HEK293 (cell line): ENCODE results near the gene TSPAN1.

Experiments
- CTCF ChIA-PET: fragments of 350-600 bp; formaldehyde crosslinking; extraction: SDS; loops from one replicate; lab custom pipeline; 2021; ENCODE audit warnings: antibody characterized with exemption; lab: Yijun Ruan, JAX
- POLR2A ChIA-PET: fragments of 300-600 bp; formaldehyde crosslinking; extraction: SDS; loops from one replicate; lab custom pipeline; 2020; ENCODE audit warnings: antibody characterized with exemption, inconsistent platforms; lab: Yijun Ruan, JAX
- H3K27ac ChIP-seq: fragments of 200-500 bp; sonication (Bioruptor generic); 2 replicates; pipeline ENCODE4 v1.5.1; 2014; ENCODE audit warnings: low read depth, low read length, control low read depth, inconsistent platforms; ENCODE audit errors: extremely low read depth
- H3K36me3 ChIP-seq, 2 experiments: fragments of 200-500 bp in 1 of 2; sonication (Bioruptor generic) in 1 of 2; 1 replicate in 1 of 2; 2 replicates in 1 of 2; pipeline ENCODE4 v1.5.1; 2014 to 2017; ENCODE audit warnings: inconsistent platforms in 2 of 2, low read length in 2 of 2; ENCODE audit not compliant: control insufficient read depth in 2 of 2, insufficient read depth in 1 of 2
- H3K4me1 ChIP-seq: fragments of 200-500 bp; sonication (Bioruptor generic); 2 replicates; pipeline ENCODE4 v1.5.1; 2014; ENCODE audit warnings: mild to moderate bottlenecking, low read length, inconsistent platforms; ENCODE audit not compliant: control insufficient read depth, insufficient read depth
- H3K4me3 ChIP-seq: 2 replicates; pipeline ENCODE4 v1.5.1; 2011; ENCODE audit warnings: low read depth, mild to moderate bottlenecking, control low read depth, low read length, moderate library complexity
- H3K9me3 ChIP-seq: fragments of 200-500 bp; sonication (Bioruptor generic); 2 replicates; pipeline ENCODE4 v1.5.1; 2014; ENCODE audit warnings: low read depth, low read length, inconsistent platforms; ENCODE audit not compliant: control insufficient read depth, insufficient read depth
- AEBP2 ChIP-seq: fragments of 450-650 bp; formaldehyde crosslinking; IDR thresholded peaks from 2 replicates; pipeline ENCODE4 v1.5.1; 2016; ENCODE audit warnings: missing biosample characterization, missing genetic modification characterization, borderline replicate concordance
- ATF2 ChIP-seq: fragments of 450-650 bp; formaldehyde crosslinking; IDR thresholded peaks from 2 replicates; pipeline ENCODE4 v1.5.1; 2016; ENCODE audit warnings: missing biosample characterization, missing genetic modification characterization, low read depth
- INSM2 ChIP-seq: fragments of 450-650 bp; formaldehyde crosslinking; IDR thresholded peaks from 2 replicates; pipeline ENCODE4 v1.5.1; 2016; ENCODE audit warnings: missing biosample characterization, missing genetic modification characterization
- KLF10 ChIP-seq: fragments of 450-650 bp; IDR thresholded peaks from 2 replicates; pipeline ENCODE4 v1.5.1; 2018; ENCODE audit warnings: missing biosample characterization, mild to moderate bottlenecking, missing genetic modification characterization
- ZIC2 ChIP-seq: fragments of 450-650 bp; formaldehyde crosslinking; IDR thresholded peaks from 2 replicates; pipeline ENCODE4 v1.5.1; 2016; ENCODE audit warnings: missing biosample characterization, missing genetic modification characterization
- ZNF148 ChIP-seq: fragments of 450-650 bp; formaldehyde crosslinking; IDR thresholded peaks from 2 replicates; pipeline ENCODE4 v1.5.0; 2017; ENCODE audit warnings: missing biosample characterization, missing genetic modification characterization, borderline replicate concordance
- ZNF211 ChIP-seq: fragments of 450-650 bp; formaldehyde crosslinking; IDR thresholded peaks from 2 replicates; pipeline ENCODE4 v1.5.1; 2016; ENCODE audit warnings: low read depth, missing biosample characterization, missing genetic modification characterization
- ZNF366 ChIP-seq: fragments of 450-650 bp; formaldehyde crosslinking; conservative IDR thresholded peaks from 2 replicates; pipeline ENCODE4 v1.5.1; 2016; ENCODE audit warnings: missing biosample characterization, missing genetic modification characterization
- ZNF600 ChIP-seq: fragments of 450-650 bp; formaldehyde crosslinking; IDR thresholded peaks from 2 replicates; pipeline ENCODE4 v1.5.1; 2016; ENCODE audit warnings: missing biosample characterization, missing genetic modification characterization
- ZNF776 ChIP-seq: fragments of 450-650 bp; formaldehyde crosslinking; IDR thresholded peaks from 2 replicates; pipeline ENCODE4 v1.5.0; 2017; ENCODE audit warnings: missing biosample characterization, missing genetic modification characterization, borderline replicate concordance
- ZNF792 ChIP-seq: fragments of 450-650 bp; formaldehyde crosslinking; IDR thresholded peaks from 2 replicates; pipeline ENCODE4 v1.5.1; 2016; ENCODE audit warnings: missing biosample characterization, missing genetic modification characterization
- TF ChIP-seq, protein P1 (sequence below): fragments of 450-650 bp; formaldehyde crosslinking; IDR thresholded peaks from 2 replicates; pipeline ENCODE4 v1.5.1; 2016; ENCODE audit warnings: missing biosample characterization, missing genetic modification characterization
- TF ChIP-seq, protein P2 (sequence below): fragments of 450-650 bp; formaldehyde crosslinking; IDR thresholded peaks from 2 replicates; pipeline ENCODE4 v1.5.1; 2017; ENCODE audit warnings: missing biosample characterization, missing genetic modification characterization

The TSPAN1 gene

GRCh38 chr1:46186076-46186475 lies 11.2 kb downstream of the TSPAN1 start (continued):
- TF ChIP-seq ZNF148 (tag by site-specific recombination) = no peak
- no peak for TF ChIP-seq ZNF366 (tag by site-specific recombination)
- TF ChIP-seq ZNF776 (tag by site-specific recombination) = no peak
- TF ChIP-seq ZNF600 (tag by site-specific recombination) = no peak
- TF ChIP-seq, protein P1, sequence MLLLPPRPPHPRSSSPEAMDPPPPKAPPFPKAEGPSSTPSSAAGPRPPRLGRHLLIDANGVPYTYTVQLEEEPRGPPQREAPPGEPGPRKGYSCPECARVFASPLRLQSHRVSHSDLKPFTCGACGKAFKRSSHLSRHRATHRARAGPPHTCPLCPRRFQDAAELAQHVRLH = no peak
- TF ChIP-seq INSM2 = no peak
- no peak for TF ChIP-seq KLF10
- TF ChIP-seq ZIC2 (tag by site-specific recombination) = no peak
- no peak for TF ChIP-seq ATF2 (tag by site-specific recombination)

DNA sequence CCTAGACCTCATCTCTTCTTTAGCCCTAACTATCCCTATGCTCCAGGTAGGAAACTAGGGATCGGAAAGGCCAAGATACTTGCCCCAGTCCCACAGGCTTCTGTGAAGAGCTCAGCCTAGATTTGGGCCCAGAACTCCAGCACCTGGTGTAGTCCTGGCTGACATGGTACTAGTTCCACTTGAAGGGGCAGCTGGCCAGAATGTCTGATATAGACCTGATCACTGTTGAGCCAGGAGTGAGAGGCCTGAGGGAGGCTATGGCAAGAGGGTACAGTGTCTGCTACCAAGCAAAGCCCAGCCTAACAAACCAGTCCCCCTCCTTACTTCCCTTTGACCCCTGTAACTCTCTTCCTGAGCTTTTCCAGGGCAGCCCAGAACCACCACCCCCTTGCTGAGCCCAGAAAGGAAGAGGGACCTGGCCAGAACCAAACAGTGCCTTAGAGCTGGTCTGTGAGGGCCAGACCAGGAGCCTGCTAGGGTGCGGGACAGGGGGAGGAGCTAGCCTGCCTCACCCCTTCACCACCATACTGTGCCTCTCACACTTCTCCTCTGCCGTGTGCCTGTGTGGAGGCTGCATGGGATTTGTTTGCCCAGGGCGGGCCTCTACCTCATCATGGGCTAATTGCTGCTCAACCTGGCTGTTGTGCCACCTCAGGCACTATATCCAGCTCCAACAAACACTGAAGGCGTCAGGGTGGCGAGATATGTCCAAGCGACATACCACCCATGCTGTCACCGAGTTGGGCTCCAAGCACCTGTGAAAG lies 12.4 kb downstream of the TSPAN1 start:
- TF ChIP-seq ZNF600 (tag by site-specific recombination) = peak; percentile 53; the same call in 1 of the 2 replicates
- no peak for TF ChIP-seq AEBP2 (tag by site-specific recombination)
- no peak for TF ChIP-seq ZNF792 (tag by site-specific recombination)
- TF ChIP-seq, protein P2, sequence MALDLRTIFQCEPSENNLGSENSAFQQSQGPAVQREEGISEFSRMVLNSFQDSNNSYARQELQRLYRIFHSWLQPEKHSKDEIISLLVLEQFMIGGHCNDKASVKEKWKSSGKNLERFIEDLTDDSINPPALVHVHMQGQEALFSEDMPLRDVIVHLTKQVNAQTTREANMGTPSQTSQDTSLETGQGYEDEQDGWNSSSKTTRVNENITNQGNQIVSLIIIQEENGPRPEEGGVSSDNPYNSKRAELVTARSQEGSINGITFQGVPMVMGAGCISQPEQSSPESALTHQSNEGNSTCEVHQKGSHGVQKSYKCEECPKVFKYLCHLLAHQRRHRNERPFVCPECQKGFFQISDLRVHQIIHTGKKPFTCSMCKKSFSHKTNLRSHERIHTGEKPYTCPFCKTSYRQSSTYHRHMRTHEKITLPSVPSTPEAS (tag by site-specific recombination) = no peak
- TF ChIP-seq ZNF211 (tag by site-specific recombination) = no peak
- TF ChIP-seq, all 188 proteins: peak for 1
- ChIA-PET POLR2A (interaction anchor here (0.7 kb wide), 1 partner anchor 55 kb away, joined by 3 read pairs; the partner anchor contains the start of gene PIK3R3), CTCF (interaction anchor here (1.0 kb wide), 1 partner anchor 150 kb away, joined by 4 read pairs; no protein-coding TSS in a partner anchor)
- Histone ChIP-seq H3K4me1 (no peaks in the 10 kb centered on the region; the same call in 1 of the 2 replicates), H3K9me3 (no peaks in the 10 kb centered on the region), H3K27ac (no peak overlapping the region), H3K36me3 (peaks cover 0 to 54% of the 10 kb centered on the region in 2 experiments; a peak in 1 of 3 replicates), H3K4me3 (no peak overlapping the region)
